OCI-LY7 (cell line): ENCODE results near the gene PIM3. TPM values are rescaled to one million over a fixed set of nuclear protein-coding genes. Genes with fewer than 3 reads are reported as not detected.

Source experiments
- BruUV-seq: library from RNA; stranded (reverse); fragments of 400-500 nt; replicated peaks from 2 replicates; lab custom pipeline; 2021; lab: Mats Ljungman, UMichigan
- CTCF ChIA-PET: fragments of 300-600 bp; sonication (Branson Sonifier 250); formaldehyde crosslinking; loops from one replicate; lab custom pipeline; 2022; ENCODE audit warnings: antibody characterized with exemption; ENCODE audit not compliant: unreplicated experiment; lab: Charles Lee
- POLR2A ChIA-PET: fragments of 300-600 bp; sonication (Branson Sonifier 250); formaldehyde crosslinking; loops from one replicate; lab custom pipeline; 2022; ENCODE audit warnings: antibody characterized with exemption; lab: Charles Lee
- DNase-seq: peaks from one replicate; pipeline ENCODE4 v3.0.0-alpha.2; 2015; ENCODE audit warnings: low spot score
- H2AFZ ChIP-seq: fragments of 200-600 bp; sonication (generic), shearing (Covaris generic); 2 replicates; pipeline ENCODE4 v1.6.1; 2014; ENCODE audit warnings: mild to moderate bottlenecking, antibody characterized with exemption, low read length, moderate library complexity
- H3K27ac ChIP-seq: fragments of 200-600 bp; sonication (generic); 2 replicates; pipeline ENCODE4 v1.5.1; 2014; ENCODE audit warnings: mixed run types, low read depth, mild to moderate bottlenecking, moderate library complexity, low read length, inconsistent platforms; ENCODE audit not compliant: poor library complexity, severe bottlenecking
- H3K36me3 ChIP-seq: fragments of 200-600 bp; sonication (generic); 2 replicates; pipeline ENCODE4 v1.6.1; 2014; ENCODE audit warnings: mild to moderate bottlenecking, antibody characterized with exemption, low read length, moderate library complexity, mixed read lengths; ENCODE audit not compliant: insufficient read depth
- H3K4me1 ChIP-seq: fragments of 200-600 bp; sonication (generic); 2 replicates; pipeline ENCODE4 v1.5.1; 2014; ENCODE audit warnings: mild to moderate bottlenecking, low read length; ENCODE audit not compliant: insufficient read depth, poor library complexity, severe bottlenecking
- H3K4me2 ChIP-seq: fragments of 200-600 bp; sonication (generic); 2 replicates; pipeline ENCODE4 v1.6.1; 2014; ENCODE audit warnings: mild to moderate bottlenecking, low read length
- H3K4me3 ChIP-seq: fragments of 200-600 bp; sonication (generic); 2 replicates; pipeline ENCODE4 v1.5.1; 2014; ENCODE audit warnings: mild to moderate bottlenecking, low read depth, low read length; ENCODE audit not compliant: poor library complexity, severe bottlenecking
- H3K79me2 ChIP-seq: fragments of 200-600 bp; sonication (generic); 2 replicates; pipeline ENCODE4 v1.6.1; 2016; ENCODE audit warnings: low read depth, mild to moderate bottlenecking, low read length, moderate library complexity, mixed read lengths; ENCODE audit not compliant: insufficient read depth
- H3K9me2 ChIP-seq: fragments of 200-600 bp; sonication (generic); 2 replicates; pipeline ENCODE4 v1.6.1; 2016; ENCODE audit warnings: mild to moderate bottlenecking, low read length, mixed read lengths; ENCODE audit not compliant: insufficient read depth
- H3K9me3 ChIP-seq: fragments of 200-600 bp; sonication (generic); 2 replicates; pipeline ENCODE4 v1.6.1; 2014; ENCODE audit warnings: mild to moderate bottlenecking, mixed run types, low read length, mixed read lengths
- H4K20me1 ChIP-seq: fragments of 200-600 bp; sonication (generic); 2 replicates; pipeline ENCODE4 v1.6.1; 2014; ENCODE audit warnings: mild to moderate bottlenecking, antibody characterized with exemption, low read length, moderate library complexity, mixed read lengths; ENCODE audit not compliant: insufficient read depth
- EZH2phosphoT487 ChIP-seq: fragments of 200-600 bp; sonication (generic); IDR thresholded peaks from 2 replicates; pipeline ENCODE4 v1.6.1; 2018; ENCODE audit warnings: low read depth, borderline replicate concordance, mild to moderate bottlenecking, mixed run types, antibody characterized with exemption, low read length, moderate library complexity, mixed read lengths
- intact Hi-C: fragments of 100-400 bp; cut with micrococcal nuclease; formaldehyde crosslinking; loops from one replicate; pipeline ENCODE4 v1.10.0; 2022; ENCODE audit not compliant: unreplicated experiment
- total RNA-seq, 2 experiments: library from RNA; depleted of rRNA in 1 of 2; stranded (reverse); fragments of >200 nt in 1 of 2; shearing (Covaris generic) in 1 of 2; gene quantifications; 2 replicates each; pipeline ENCODE4 v1.2.3, GENCODE V29; 2014 to 2022
- TF ChIP-seq, protein P1 (sequence below): fragments of 200-600 bp; sonication (generic); conservative IDR thresholded peaks from 2 replicates; pipeline ENCODE4 v1.5.1; 2014; ENCODE audit warnings: mild to moderate bottlenecking, antibody characterized with exemption, low read length, moderate library complexity, mixed read lengths

PIM3 gene
- total RNA-seq, 2 experiments from 2014 or later, result 60.5 to 81.7 TPM

DNA sequence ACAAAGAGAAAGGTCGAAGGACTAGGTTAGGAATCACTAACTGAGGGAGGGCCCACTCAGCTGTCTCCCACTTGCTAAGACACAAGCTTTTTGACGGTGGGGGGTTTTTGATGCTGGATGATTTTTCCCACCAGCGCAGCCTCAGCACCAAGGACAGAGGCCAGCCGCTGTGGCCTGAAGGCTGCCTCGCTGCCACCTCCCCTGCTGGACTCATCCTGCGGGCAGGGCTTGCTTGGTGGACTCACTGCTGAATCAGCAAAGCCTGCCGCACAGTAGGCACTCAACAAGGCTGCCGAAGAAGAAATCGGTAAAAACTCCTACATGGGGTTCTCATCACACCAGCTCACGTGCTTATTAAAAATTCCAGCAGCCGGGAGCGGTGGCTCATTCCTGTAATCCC, 45.0 kb upstream of the PIM3 start:
- Histone ChIP-seq H3K9me3 (no peaks in the 10 kb centered on the region), H3K4me1 (peaks cover 16% of the 10 kb centered on the region), H3K36me3 (no peaks in the 10 kb centered on the region), H3K4me2 (no peak overlapping the region), H3K4me3 (no peak overlapping the region), H3K9me2 (no peaks in the 10 kb centered on the region), H3K79me2 (peaks cover 8% of the 10 kb centered on the region; the same call in 1 of the 2 replicates), H4K20me1 (no peaks in the 10 kb centered on the region), H3K27ac (no peak overlapping the region), H2AFZ (no peak overlapping the region)
- POLR2A ChIA-PET, result no interaction called here
- intact Hi-C loops, result no loop called here
- CTCF ChIA-PET, result no interaction called here
- no peak for DNase-seq
- no TSS peak for BruUV-seq
- no peak for TF ChIP-seq EZH2phosphoT487
- TF ChIP-seq, protein P1, sequence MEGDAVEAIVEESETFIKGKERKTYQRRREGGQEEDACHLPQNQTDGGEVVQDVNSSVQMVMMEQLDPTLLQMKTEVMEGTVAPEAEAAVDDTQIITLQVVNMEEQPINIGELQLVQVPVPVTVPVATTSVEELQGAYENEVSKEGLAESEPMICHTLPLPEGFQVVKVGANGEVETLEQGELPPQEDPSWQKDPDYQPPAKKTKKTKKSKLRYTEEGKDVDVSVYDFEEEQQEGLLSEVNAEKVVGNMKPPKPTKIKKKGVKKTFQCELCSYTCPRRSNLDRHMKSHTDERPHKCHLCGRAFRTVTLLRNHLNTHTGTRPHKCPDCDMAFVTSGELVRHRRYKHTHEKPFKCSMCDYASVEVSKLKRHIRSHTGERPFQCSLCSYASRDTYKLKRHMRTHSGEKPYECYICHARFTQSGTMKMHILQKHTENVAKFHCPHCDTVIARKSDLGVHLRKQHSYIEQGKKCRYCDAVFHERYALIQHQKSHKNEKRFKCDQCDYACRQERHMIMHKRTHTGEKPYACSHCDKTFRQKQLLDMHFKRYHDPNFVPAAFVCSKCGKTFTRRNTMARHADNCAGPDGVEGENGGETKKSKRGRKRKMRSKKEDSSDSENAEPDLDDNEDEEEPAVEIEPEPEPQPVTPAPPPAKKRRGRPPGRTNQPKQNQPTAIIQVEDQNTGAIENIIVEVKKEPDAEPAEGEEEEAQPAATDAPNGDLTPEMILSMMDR, result no peak

DNA sequence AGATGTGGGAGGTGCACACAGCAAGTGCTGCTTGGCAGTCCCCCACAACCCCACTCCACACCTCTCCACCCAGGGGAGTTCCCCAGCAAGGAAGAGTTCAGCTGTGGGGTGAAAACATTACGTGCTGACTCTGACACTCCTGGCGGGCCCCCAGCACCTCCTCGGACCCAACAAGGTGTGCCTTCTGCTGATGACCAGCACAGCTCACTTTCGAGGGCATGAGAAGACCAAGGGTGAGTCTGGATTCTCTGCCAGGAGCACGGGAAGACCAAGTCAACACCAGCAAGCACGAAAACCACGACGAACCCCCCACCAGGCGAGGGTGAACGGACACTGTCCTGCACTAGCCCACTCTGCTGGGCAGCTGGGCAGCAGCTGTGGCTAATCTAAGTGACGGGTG, 43.7 kb upstream of the PIM3 start:
- Histone ChIP-seq H3K9me2 (no peaks in the 10 kb centered on the region), H3K36me3 (no peaks in the 10 kb centered on the region), H4K20me1 (no peaks in the 10 kb centered on the region), H3K79me2 (peaks cover 8% of the 10 kb centered on the region; the same call in 1 of the 2 replicates), H2AFZ (no peak overlapping the region), H3K4me3 (peak overlapping the region; percentile 82), H3K4me2 (peak overlapping the region; percentile 100), H3K4me1 (peaks cover 16% of the 10 kb centered on the region), H3K27ac (no peak overlapping the region), H3K9me3 (no peaks in the 10 kb centered on the region)
- intact Hi-C loops, result no loop called here
- no TSS peak for BruUV-seq
- CTCF ChIA-PET, result no interaction called here
- POLR2A ChIA-PET, result no interaction called here
- TF ChIP-seq EZH2phosphoT487, result no peak
- TF ChIP-seq, protein P1, result no peak
- DNase-seq, result no peak

DNA sequence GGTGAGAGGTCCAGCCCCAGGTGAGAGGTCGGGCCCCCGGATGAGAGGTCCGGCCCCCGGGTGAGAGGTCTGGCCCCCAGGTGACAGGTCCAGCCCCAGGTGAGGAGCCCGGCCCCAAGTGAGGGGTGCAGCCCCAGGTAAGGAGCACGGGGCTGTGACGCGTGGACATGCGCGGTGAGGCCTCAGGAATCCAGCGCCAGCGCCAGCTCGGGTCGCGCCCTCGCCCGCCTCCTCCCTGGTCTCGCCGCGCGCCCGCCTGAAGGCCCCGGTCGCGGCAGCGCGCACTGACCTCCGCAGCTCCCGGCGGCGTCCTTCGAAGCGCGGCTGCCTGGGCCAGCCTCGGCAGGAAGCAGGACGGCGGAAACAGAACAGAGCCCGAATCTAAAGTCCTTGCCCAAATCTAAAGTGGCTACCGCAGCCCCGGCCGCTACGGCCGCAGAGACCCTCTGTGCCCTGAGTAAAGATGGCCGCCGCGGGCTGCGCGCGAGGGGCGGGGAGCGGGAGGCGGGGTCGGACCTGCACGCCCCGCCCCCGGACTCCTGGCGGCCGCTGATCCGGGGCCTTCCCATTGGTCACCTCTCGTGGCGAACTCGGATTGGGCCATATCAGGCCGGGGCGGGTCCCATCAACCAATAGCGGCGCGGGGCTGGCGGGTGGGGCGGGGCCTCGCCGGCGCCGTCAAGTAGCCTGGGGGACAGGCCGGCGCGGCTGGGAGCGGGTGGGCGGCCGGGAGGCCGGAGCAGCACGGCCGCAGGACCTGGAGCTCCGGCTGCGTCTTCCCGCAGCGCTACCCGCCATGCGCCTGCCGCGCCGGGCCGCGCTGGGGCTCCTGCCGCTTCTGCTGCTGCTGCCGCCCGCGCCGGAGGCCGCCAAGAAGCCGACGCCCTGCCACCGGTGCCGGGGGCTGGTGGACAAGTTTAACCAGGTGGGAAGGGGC, 42.3 kb upstream of the PIM3 start, which contains the start of the genes ALG12 and CRELD2:
TSS of gene ALG12 (minus strand) at position 465 of the 937 bp plus-strand sequence. CDS start 4,673 bp downstream, outside the sequence.
TSS of gene CRELD2 (plus strand) at position 661 of the 937 bp plus-strand sequence. CDS start at position 797, 136 bp downstream.
- ChIA-PET CTCF (no interaction called here), POLR2A (no interaction called here)
- intact Hi-C loops, result loop anchor here (2.0 kb wide), 1 partner anchor 65 kb away; the partner anchor contains the start of gene ZBED4
- H3K4me1 ChIP-seq, result peaks cover 18% of the 10 kb centered on the region
- BruUV-seq, result no TSS peak
- H3K9me3 ChIP-seq, result no peaks in the 10 kb centered on the region
- TF ChIP-seq EZH2phosphoT487, result no peak
- TF ChIP-seq, protein P1, result no peak
- no peaks in the 10 kb centered on the region for H3K9me2 ChIP-seq
- H4K20me1 ChIP-seq, result no peaks in the 10 kb centered on the region
- H3K4me3 ChIP-seq, result peak within 1 kb of the TSS; percentile 82
- peak; percentile 97 for DNase-seq
- peaks cover 8% of the 10 kb centered on the region; the same call in 1 of the 2 replicates for H3K79me2 ChIP-seq
- H3K36me3 ChIP-seq, result no peaks in the 10 kb centered on the region
- H3K4me2 ChIP-seq, result peak within 1 kb of the TSS; percentile 100
- H3K27ac ChIP-seq, result peak within 1 kb of the TSS; percentile 30
- H2AFZ ChIP-seq, result peak within 1 kb of the TSS; percentile 63
